PC-9 (cell line): ENCODE data around the gene RDM1.

Experiments used
- CTCF ChIP-seq: fragments of 200-600 bp; sonication (generic); conservative IDR thresholded peaks from 2 replicates; pipeline ENCODE4 v1.6.1; 2017; ENCODE audit warnings: mixed run types, antibody characterized with exemption, mild to moderate bottlenecking, moderate library complexity
- EZH2 ChIP-seq: fragments of 200-600 bp; sonication (generic); IDR thresholded peaks from 2 replicates; pipeline ENCODE4 v1.8.0; 2017; ENCODE audit warnings: antibody characterized with exemption, low read depth

DNA sequence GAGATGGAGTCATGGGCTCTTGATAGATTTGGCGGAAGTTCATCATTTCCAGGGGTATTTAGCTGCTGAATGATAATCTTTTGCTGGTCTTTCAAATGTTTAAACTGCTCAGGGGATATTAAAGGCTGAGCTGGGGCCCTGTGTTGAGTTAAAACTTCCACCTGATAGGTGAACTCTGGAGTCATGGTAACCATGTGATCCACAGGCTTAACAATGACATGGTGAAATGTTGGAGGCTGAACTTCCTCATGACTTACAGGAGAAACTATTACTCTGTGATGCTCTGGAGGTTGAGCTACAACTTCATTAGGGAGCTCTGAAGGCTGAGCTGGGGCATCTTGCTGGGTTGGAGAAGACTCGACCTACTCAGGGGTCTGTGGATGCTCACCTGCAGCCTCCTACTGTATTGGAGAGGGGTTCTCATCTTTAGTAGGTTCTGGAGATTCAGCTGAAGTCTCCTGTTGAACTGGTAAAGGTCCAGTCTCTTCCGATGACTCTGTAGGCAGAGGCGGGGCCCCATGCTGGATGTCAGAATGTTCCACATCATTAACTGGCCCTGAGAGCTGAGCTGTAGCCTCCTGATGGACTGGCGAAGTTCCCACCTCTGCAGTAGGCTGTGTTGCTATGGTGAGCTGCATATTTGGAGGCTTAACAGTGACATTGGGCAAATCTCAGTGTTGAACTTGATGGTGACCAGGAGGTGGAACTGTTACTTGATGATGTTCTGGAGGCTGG, 24.2 kb downstream of the RDM1 start:
- no peak for TF ChIP-seq CTCF
- no peak for TF ChIP-seq EZH2
